Neural cell (in vitro differentiated cells): Measurements from ENCODE around the gene CDKN2AIP. TPM values are rescaled to one million over a fixed set of nuclear protein-coding genes. Genes with fewer than 3 reads are reported as not detected.

ENCODE experiments used
- H2AFZ ChIP-seq: fragments of 200-600, 300-800 bp; sonication (generic), shearing (Covaris generic); 2 replicates; pipeline ENCODE4 v1.6.0; 2014; ENCODE audit warnings: low read depth, mild to moderate bottlenecking, antibody characterized with exemption, low read length, moderate library complexity
- H3F3A ChIP-seq: fragments of 200-600 bp; shearing (Covaris generic); 2 replicates; pipeline ENCODE4 v1.6.1; 2016; ENCODE audit warnings: mild to moderate bottlenecking, moderate library complexity, mixed read lengths, antibody characterized with exemption, low read length; ENCODE audit not compliant: insufficient read depth, poor library complexity, severe bottlenecking
- H3K27ac ChIP-seq: fragments of 200-600, 300-800 bp; sonication (generic), shearing (Covaris generic); 2 replicates; pipeline ENCODE4 v1.5.1; 2014; ENCODE audit warnings: mild to moderate bottlenecking, low read length, moderate library complexity
- H3K27me3 ChIP-seq: fragments of 300-800, 200-600 bp; sonication (generic), shearing (Covaris generic); 2 replicates; pipeline ENCODE4 v1.6.0; 2014; ENCODE audit warnings: mild to moderate bottlenecking, low read depth, low read length, moderate library complexity; ENCODE audit not compliant: insufficient read depth
- H3K36me3 ChIP-seq: fragments of 300-800, 200-600 bp; sonication (generic), shearing (Covaris generic); 2 replicates; pipeline ENCODE4 v1.5.1; 2014; ENCODE audit warnings: mild to moderate bottlenecking, antibody characterized with exemption, low read length, moderate library complexity; ENCODE audit not compliant: insufficient read depth
- H3K4me2 ChIP-seq: fragments of 300-800, 200-600 bp; sonication (generic), shearing (Covaris generic); 2 replicates; pipeline ENCODE4 v1.6.0; 2014; ENCODE audit warnings: mild to moderate bottlenecking, low read length
- H3K4me3 ChIP-seq: fragments of 300-800, 200-600 bp; sonication (generic), shearing (Covaris generic); 2 replicates; pipeline ENCODE4 v1.5.1; 2014; ENCODE audit warnings: mild to moderate bottlenecking, low read length, moderate library complexity
- H3K79me2 ChIP-seq: fragments of 200-600 bp; shearing (Covaris generic); replicated peaks from 2 replicates; pipeline ENCODE4 v1.6.0; 2014; ENCODE audit warnings: mild to moderate bottlenecking, low read length, moderate library complexity; ENCODE audit not compliant: insufficient read depth
- H3K9ac ChIP-seq: fragments of 300-800, 200-600 bp; sonication (generic), shearing (Covaris generic); 2 replicates; pipeline ENCODE4 v1.6.1; 2016; ENCODE audit warnings: mild to moderate bottlenecking, low read length, mixed read lengths
- H3K9me2 ChIP-seq: fragments of 200-600 bp; shearing (Covaris generic); 2 replicates; pipeline ENCODE4 v1.6.1; 2016; ENCODE audit warnings: mild to moderate bottlenecking, low read length, mixed read lengths; ENCODE audit not compliant: insufficient read depth
- H3K9me3 ChIP-seq: fragments of 200-600, 300-800 bp; sonication (generic), shearing (Covaris generic); 2 replicates; pipeline ENCODE4 v1.6.1; 2016; ENCODE audit warnings: mild to moderate bottlenecking, mixed run types, low read length, moderate library complexity, mixed read lengths
- H4K20me1 ChIP-seq: fragments of 200-600 bp; shearing (Covaris generic); 2 replicates; pipeline ENCODE4 v1.6.1; 2016; ENCODE audit warnings: mild to moderate bottlenecking, mixed run types; ENCODE audit not compliant: insufficient read depth
- CTCF ChIP-seq: fragments of 450-650 bp; IDR thresholded peaks from 2 replicates; pipeline ENCODE4 v1.5.1; 2014; ENCODE audit warnings: antibody characterized with exemption, mild to moderate bottlenecking, moderate library complexity; ENCODE audit not compliant: poor library complexity, severe bottlenecking
- EP300 ChIP-seq: fragments of 450-650 bp; conservative IDR thresholded peaks from 2 replicates; pipeline ENCODE4 v1.6.1; 2014; ENCODE audit warnings: antibody characterized with exemption, mild to moderate bottlenecking, moderate library complexity; ENCODE audit not compliant: poor library complexity, severe bottlenecking
- EZH2 ChIP-seq: fragments of 200-600, 300-800 bp; shearing (Covaris generic), sonication (generic); IDR thresholded peaks from 2 replicates; pipeline ENCODE4 v1.6.1; 2014; ENCODE audit warnings: antibody characterized with exemption, low read length, borderline replicate concordance, mild to moderate bottlenecking; ENCODE audit not compliant: insufficient read depth, poor library complexity, severe bottlenecking
- POLR2AphosphoS5 ChIP-seq: IDR thresholded peaks from 2 replicates; pipeline ENCODE4 v1.6.1; 2012
- RAD21 ChIP-seq: fragments of 450-650 bp; conservative IDR thresholded peaks from 2 replicates; pipeline ENCODE4 v1.6.1; 2014; ENCODE audit warnings: antibody characterized with exemption, mild to moderate bottlenecking, moderate library complexity
- REST ChIP-seq: IDR thresholded peaks from 2 replicates; pipeline ENCODE4 v1.6.1; 2012; ENCODE audit warnings: borderline replicate concordance
- SMC3 ChIP-seq: fragments of 450-650 bp; conservative IDR thresholded peaks from 2 replicates; pipeline ENCODE4 v1.6.1; 2014; ENCODE audit warnings: antibody characterized with exemption, mild to moderate bottlenecking, moderate library complexity; ENCODE audit not compliant: poor library complexity
- TAF1 ChIP-seq: IDR thresholded peaks from 2 replicates; pipeline ENCODE4 v1.6.1; 2012; ENCODE audit warnings: low read depth
- polyA plus RNA-seq: library from polyadenylated mRNA; depleted of rRNA; stranded (reverse); fragments of >200 nt; gene quantifications from 2 replicates; pipeline ENCODE4 v1.2.3, GENCODE V29; 2014

CDKN2AIP gene
- polyA plus RNA-seq, 1 donor from 2014 or later, result 58.9 TPM

GRCh38 chr4:183430317-183430993 is 14.0 kb upstream of the CDKN2AIP start:
- H3K36me3 ChIP-seq, result no peaks in the 10 kb centered on the region
- no peaks in the 10 kb centered on the region for H3K79me2 ChIP-seq
- H4K20me1 ChIP-seq, result no peaks in the 10 kb centered on the region
- no peaks in the 10 kb centered on the region for H3K9me2 ChIP-seq
- TF ChIP-seq RAD21, result no peak
- no peak for TF ChIP-seq EP300
- no peak for TF ChIP-seq CTCF
- no peak for TF ChIP-seq TAF1
- no peak for TF ChIP-seq POLR2AphosphoS5
- TF ChIP-seq EZH2, result no peak
- TF ChIP-seq SMC3, result no peak
- no peak overlapping the region for H2AFZ ChIP-seq
- H3K27me3 ChIP-seq, result no peaks in the 10 kb centered on the region
- no peak overlapping the region for H3K4me3 ChIP-seq
- H3K4me2 ChIP-seq, result no peak overlapping the region
- H3K27ac ChIP-seq, result no peak overlapping the region
- H3K9me3 ChIP-seq, result no peaks in the 10 kb centered on the region
- no peaks in the 10 kb centered on the region for H3F3A ChIP-seq
- H3K9ac ChIP-seq, result no peak overlapping the region

- Histone ChIP-seq H3K27ac (no peak overlapping the region), H3K9me3 (no peaks in the 10 kb centered on the region), H2AFZ (no peak overlapping the region), H3K79me2 (no peaks in the 10 kb centered on the region), H3K27me3 (no peaks in the 10 kb centered on the region), H3K4me3 (no peak overlapping the region), H3K9me2 (no peaks in the 10 kb centered on the region), H3F3A (no peaks in the 10 kb centered on the region), H3K4me2 (no peak overlapping the region), H4K20me1 (no peaks in the 10 kb centered on the region), H3K9ac (no peak overlapping the region), H3K36me3 (no peaks in the 10 kb centered on the region)
- TF ChIP-seq EP300 (no peak), REST (no peak), CTCF (no peak)
Observed at GRCh38 chr4:183430994-183431347, 13.5 kb upstream of the CDKN2AIP start.
